Measurements from ENCODE around the gene KCNJ12. TPM values are rescaled to one million over a fixed set of nuclear protein-coding genes. Genes with fewer than 3 reads are reported as not detected.

The KCNJ12 gene
- total and polyA plus RNA-seq, 2 of the 4 experiments (the other 2 are of a cell fraction) = under 0.01 to 0.10 TPM

- Histone ChIP-seq H3K4ac (ENCODE audit: low read depth, low read length) (no peak overlapping the region), H3K36me3 (ENCODE audit: control insufficient read depth, insufficient read depth, low read length) (no peaks in the 10 kb centered on the region), H3K9ac (ENCODE audit: low read depth, low read length) (no peak overlapping the region), H3K4me1 (ENCODE audit: control insufficient read depth, insufficient read depth, low read length) (peaks cover 4% of the 10 kb centered on the region; the same call in 1 of the 2 replicates), H3K14ac (replicated peaks; ENCODE audit: low read depth, low read length) (no peak overlapping the region), H2AK9ac (replicated peaks; ENCODE audit: low read depth, low read length, poor library complexity) (no peak overlapping the region), H4K8ac (ENCODE audit: low read depth in 2 of 2, low read length in 2 of 2) (no peak overlapping the region), H2AFZ (replicated peaks; ENCODE audit: low read length, poor library complexity) (no peak overlapping the region), H3K56ac (ENCODE audit: extremely low read depth, insufficient read depth, low read length) (no peak overlapping the region), H4K91ac (ENCODE audit: insufficient read depth, low read depth, low read length) (no peak overlapping the region), H3K27me3 (ENCODE audit: control insufficient read depth, insufficient read depth, low read length) (peaks cover 48% of the 10 kb centered on the region), H3K27ac (ENCODE audit: insufficient read depth, low read length) (no peak overlapping the region), H2AK5ac (ENCODE audit: low read depth, low read length) (no peak overlapping the region), H3K4me2 (ENCODE audit: low read depth, low read length) (no peak overlapping the region), H2BK15ac (ENCODE audit: low read depth, low read length) (no peak overlapping the region), H4K5ac (ENCODE audit: low read depth, low read length) (no peak overlapping the region), H3K79me1 (ENCODE audit: low read depth in 1 of 2, low read length in 2 of 2) (no peaks in the 10 kb centered on the region), H4K20me1 (ENCODE audit: insufficient read depth, low read length) (0 out of 2 replicates have a peak, but pooled peaks cover 5% of the 10 kb centered on the region), H2BK5ac (ENCODE audit: low read depth, low read length, poor library complexity, severe bottlenecking) (no peak overlapping the region), H2BK120ac (ENCODE audit: low read depth, low read length) (no peak overlapping the region), H3K4me3 (ENCODE audit: insufficient read depth, low read depth, low read length) (no peak overlapping the region), H3K23ac (ENCODE audit: low read depth, low read length) (no peak overlapping the region), H3K9me3 (ENCODE audit: control insufficient read depth, insufficient read depth, low read length) (no peaks in the 10 kb centered on the region), H3K9me1 (ENCODE audit: insufficient read depth, low read length) (0 out of 2 replicates have a peak, but pooled peaks cover 3% of the 10 kb centered on the region), H2BK20ac (ENCODE audit: low read depth, low read length) (no peak overlapping the region), H3K18ac (ENCODE audit: low read depth, low read length) (no peak overlapping the region)
- BruUV-seq (replicated peaks) = no TSS peak
- ATAC-seq (ENCODE audit: low read depth) = no peak
- TF ChIP-seq MXI1 (IDR thresholded peaks at IDR 0.05; ENCODE audit: borderline replicate concordance, low read depth, low read length) (no peak), CHD1 (IDR thresholded peaks at IDR 0.05; ENCODE audit: low read depth, low read length) (no peak), BHLHE40 (IDR thresholded peaks at IDR 0.05; ENCODE audit: low read depth, low read length) (no peak), USF2 (IDR thresholded peaks at IDR 0.05; ENCODE audit: low read depth, low read length) (no peak)
- ChIA-PET CTCF (no interaction called here), POLR2A (ENCODE audit: unreplicated experiment) (no interaction called here)
- dilution Hi-C loops (cut with HindIII; ENCODE audit: low sequenced_read_pairs, unreplicated experiment) (no loop called here), in situ Hi-C loops (cut with MboI; ENCODE audit: low sequenced_read_pairs) (loop anchor here (5.0 kb wide), 1 partner anchor 47 kb away; no protein-coding TSS in a partner anchor), intact Hi-C loops (cut with micrococcal nuclease) (no loop called here)
- DNase-seq = peak; percentile 17
- no CpG with 5 or more reads among the region's 6 CpGs for WGBS, 2 experiments (ENCODE audit: extremely low coverage in 2 of 2, insufficient read length in 1 of 2)
Measured at GRCh38 chr17:21460358-21460757, 84.2 kb downstream of the KCNJ12 start.
